NCI-H2171 (cell line): Measurements from ENCODE around the gene EP400.

Source experiments
- DNase-seq: peaks from one replicate; lab custom pipeline; 2025; lab: John Stamatoyannopoulos, UW

EP400 gene

DNA sequence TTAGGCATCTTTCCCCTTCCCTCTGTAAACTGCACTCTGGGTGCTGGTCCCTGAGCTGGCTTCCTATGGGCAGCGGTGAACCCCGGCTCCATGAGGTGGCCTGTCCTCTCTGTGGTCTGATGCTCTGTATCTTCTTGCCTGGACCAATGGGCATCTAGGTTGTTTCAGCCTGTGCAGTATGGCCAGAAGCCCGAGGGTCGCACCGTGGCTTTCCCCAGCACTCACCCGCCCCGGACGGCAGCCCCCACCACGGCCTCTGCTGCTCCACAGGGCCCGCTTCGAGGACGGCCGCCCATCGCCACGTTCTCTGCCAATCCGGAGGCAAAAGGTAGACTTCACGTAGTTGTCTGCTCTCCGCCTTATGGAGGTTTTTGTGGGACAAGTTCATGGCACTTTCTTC is 70.1 kb downstream of the EP400 start:
- no peak for DNase-seq

DNA sequence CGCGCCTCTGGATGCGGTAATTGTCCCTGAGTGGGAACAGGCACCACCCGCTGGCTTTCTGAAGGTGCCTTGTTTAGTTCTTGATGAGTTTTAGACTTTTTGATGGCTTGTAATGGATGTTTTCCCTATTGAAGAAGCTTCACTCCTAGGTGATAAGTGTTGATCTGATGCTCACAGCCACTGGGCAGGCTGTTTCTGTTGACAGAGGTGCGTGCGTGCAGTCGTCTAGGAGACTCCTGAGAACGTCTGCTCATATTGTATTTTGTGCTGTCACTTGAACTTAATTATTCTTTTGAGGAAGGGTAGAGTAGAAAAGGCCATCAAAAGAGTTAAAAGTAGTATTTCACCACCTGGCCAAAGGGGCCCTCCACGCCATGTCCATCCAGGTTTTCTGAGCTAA is 70.5 kb downstream of the EP400 start:
- DNase-seq = no peak

DNA sequence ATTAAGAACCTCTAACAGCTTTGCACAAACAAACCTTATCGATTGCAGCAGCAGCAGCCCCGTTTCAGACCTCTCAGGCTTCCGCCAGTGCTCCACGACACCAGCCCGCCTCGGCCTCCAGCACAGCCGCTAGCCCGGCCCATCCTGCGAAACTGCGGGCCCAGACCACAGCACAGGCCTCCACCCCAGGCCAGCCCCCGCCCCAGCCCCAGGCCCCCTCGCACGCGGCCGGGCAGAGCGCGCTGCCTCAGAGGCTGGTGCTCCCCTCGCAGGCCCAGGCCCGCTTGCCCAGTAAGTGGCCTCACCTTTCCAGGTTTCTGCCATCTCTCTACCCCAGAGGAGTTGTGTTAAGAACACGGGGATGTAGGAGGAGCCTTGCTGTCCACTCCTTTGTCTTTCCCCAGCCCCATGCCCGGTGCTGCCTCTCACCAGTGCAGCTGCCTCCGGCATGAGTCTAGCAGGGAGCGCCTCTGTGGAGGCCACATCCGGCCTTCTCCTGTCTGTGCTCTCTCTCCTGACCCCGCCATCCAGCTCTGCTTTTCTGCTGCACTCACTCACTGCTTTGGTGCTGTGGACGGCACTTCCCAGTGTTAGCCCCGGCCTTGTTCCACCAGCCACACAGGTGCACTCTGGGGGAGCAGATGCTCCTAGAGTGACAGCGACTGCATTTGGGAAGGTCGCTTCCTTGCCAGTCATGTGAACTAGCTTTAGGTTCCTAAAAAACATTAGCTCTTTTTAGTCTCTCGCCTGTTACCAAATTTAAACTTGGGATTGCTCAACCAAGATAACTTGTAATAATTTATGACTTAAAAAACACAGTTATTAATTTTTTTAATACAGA is 71.5 kb downstream of the EP400 start:
- DNase-seq = no peak

DNA sequence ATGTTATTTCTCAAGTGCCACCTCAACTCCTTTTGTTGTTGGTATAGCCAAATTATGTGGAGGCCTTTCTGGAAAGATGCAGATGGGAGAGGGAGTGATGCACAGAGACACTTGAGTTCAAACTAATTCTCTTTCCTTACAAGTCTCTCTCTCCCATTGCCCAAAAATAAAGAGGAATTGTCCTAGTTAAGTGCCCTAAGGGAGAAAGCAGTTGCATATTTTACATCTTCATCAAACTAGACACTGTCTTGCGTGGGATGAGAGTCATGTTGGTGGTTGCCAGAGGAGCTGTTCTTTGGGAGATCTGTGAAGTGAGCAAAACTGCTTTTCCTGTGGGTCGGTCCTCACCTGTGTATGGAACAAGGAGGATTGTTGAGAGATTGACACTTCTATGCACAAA is 72.2 kb downstream of the EP400 start:
- no peak for DNase-seq

DNA sequence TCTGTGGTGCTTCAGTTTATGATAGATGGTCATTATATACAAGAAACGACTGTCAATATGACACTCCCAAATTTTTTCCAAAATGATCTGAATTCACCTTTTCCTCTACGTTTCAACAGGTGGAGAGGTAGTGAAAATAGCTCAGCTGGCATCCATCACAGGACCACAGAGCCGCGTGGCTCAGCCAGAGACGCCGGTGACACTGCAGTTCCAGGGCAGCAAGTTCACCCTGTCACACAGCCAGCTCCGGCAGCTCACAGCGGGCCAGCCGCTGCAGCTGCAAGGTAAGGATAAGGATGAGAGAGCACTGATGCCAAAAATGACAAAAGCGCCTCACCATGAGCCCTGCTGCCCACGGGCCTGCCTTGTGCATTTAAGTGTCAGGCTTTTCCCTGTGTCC is 73.9 kb downstream of the EP400 start:
- no peak for DNase-seq

DNA sequence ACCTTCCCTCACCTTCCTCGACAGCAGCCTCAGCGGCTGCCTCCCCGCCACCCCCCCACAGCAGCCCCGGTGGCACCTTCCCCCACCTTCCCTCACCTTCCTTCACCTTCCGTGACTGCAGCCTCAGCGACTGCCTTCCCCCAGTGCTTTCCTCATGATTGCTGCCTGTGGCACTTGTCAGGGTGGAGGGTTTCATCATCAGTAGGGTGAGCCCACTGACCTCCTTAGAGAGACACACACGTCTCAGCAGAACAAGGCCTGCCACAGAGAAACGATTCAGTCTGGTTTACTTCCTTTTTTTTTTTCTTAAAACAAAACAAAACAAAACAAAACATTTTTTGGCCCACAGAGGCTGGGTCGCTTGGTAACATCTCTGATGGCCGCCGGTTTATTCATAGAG is 75.0 kb downstream of the EP400 start:
- no peak for DNase-seq

DNA sequence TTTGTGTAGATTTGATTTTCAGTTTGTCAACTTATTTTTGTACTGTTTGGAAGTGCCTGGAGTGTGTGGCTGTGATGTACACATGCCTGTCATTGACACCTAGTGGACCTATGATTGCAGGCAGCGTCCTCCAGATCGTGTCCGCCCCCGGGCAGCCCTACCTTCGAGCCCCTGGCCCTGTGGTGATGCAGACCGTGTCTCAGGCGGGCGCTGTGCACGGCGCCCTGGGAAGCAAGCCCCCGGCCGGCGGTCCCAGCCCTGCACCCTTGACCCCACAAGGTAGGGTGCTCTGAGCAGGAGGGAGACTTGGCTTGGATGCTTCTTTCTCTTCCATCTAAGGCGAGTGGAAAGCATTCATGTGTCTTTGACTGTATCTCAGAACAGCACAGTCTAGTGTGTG is 75.8 kb downstream of the EP400 start:
- no peak for DNase-seq

DNA sequence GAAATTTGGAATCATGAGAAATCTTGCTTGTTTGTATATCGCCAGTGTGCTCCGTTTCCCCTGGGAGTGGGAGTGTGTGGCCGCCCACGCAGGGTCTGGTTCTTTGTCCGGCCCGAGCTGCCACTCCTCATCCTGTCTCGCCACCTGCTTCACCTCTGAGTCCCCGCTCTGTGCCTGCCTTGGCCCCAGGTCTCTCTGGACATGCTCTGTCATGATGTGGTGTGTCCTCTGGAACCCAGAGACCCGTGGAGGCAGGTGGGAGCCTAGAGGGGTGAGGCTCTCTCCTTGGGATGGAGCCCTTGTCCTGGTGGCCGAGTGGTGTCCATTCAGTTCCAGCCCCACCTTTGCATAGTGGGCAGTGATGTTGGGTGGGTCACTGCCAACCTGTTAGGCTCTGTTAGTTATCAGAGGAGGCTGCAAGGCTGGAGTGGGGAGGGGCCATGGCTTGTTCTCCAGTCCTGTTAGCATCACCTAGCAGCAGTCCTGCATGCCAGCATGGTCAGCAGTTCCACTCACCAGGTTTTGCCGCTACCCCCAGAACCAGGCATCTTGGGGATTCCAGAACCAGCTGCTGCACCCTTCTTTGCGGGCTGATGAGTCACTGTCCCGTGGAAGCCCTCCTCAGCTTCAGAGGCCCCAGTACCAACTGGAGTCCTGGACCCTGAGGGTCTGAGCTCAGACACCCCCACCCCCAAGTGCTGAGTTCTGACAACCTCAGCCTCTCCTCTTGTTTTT is 76.5 kb downstream of the EP400 start:
- DNase-seq = no peak

DNA sequence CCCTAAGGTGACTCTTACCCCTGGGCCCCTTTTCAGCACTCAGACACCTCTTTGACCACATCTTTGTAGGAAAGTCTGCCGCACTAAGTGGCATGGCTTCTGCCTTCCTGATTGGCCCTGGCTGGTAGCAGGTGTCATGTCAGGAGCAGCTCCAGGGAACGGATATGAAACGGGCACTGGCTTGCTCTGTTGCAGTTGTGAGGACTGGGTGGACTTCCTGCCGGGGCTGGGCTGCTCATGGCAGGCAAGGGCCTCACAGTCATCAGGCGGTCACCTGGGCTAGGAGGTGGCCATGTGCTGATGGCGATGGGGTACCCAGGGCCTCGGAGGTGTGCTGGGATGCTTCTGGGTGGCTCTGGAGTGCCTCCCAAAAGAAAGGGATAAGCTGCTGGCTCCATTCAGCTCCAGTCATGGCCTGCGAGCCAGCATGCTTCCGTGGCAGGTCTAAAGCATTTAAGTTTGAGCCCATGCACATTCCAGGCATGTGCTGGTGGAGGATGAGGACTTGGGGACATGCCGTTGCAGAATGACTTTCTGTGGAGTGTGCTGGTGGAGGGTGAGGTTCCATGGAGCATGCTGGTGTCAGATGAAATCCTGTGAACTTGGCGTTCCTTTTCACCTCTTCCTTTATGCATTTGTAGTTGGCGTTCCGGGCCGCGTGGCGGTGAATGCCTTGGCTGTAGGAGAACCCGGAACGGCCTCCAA is 77.2 kb downstream of the EP400 start:
- DNase-seq = no peak

DNA sequence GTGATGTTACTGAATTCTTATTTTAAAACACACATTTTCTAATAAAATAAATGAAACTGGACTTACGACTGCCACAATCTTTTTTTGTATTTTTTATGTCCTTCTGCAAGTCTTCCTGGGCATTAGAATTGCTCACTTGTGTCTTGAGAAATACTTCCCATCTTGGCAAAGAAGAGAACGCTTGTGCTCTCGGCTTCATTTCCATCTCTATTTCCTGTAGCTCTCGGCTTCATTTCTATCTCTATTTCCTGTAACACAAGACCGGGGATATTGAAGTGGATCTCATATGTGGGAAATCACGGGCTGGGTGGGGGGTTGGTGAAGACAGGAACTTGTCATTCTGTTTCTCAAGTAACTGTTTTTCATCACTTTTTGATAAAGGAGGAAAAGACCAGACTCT is 77.9 kb downstream of the EP400 start:
- no peak for DNase-seq

DNA sequence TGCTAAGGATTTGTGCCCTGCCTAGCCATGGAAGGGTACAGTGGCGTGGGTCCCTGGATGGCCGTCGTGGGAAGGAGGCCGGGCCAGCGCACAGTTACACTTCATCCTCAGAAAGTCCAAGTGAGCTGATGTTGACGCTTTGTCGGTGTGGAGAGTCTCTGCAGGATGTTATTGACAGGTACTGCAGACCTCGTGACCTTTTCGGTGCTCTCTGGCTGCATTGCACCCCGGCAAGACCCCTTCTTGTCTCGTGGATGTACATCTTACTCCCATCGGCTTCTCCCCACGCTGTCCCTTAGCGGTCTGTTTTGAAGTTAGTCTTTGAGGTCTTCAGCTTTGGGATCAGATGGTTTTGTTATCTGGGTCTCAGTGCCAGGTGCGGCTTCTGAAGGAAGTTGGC is 78.4 kb downstream of the EP400 start:
- DNase-seq = no peak

DNA sequence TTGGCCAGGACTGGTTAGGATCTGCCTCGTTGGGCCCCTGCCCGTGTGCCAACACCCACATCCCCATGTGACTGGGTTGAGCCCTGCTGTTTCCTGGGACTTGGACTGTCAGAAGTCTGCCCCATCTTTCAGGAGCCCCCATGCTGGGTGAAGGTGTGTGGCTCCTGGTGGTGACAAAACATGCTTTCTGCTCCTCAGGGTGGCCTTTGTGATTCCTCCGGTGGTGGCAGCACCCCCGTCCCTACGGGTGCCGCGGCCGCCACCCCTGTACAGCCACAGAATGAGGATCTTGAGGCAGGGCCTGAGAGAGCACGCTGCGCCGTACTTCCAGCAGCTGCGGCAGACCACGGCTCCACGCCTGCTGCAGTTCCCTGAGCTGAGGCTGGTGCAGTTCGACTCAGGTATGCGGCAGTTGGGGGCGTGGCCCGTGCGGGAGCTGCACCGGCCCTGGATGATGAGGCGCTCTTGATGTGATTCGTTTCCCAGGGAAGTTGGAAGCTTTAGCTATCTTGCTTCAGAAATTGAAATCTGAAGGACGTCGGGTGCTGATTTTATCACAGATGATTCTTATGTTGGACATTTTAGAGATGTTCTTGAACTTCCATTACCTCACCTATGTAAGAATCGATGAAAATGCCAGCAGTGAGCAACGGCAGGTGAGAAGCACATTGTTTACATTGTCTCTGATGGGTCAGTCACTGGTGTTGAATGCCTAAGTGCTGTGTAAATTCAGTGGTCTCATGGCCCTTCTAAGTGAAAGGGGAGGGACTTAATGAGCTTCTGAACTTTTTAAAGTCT is 80.0 kb downstream of the EP400 start:
- DNase-seq = no peak

DNA sequence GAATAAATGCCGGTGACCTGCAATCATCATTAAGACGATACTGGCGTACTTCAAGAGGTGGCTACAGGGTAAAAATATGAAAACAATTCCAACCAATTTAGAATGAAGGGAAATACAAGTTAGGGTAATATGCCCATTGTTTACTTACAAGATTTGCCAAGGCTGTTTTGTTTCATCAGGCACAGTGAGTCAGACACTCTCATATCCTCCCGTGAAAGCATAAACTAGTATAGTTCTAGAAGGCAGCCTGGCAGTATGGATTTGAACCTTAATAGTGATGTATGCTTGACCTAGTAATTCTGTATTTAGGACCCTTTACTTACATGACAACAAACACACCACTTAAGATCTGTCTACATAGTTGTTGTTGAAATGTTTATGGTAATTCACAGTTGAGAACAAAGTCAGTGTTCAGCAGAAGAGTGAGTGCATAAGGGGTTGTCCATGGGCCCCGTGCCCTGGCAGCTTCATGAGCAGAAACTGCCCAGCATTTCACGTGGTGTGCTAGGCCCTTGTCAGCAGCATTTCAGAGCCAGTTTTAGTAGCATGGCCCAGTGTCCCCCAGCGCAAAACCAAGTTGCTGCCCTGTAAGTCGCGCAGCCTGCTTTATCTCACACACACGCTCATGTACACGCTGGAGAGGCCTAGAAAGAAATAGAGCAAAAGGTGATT is 80.8 kb downstream of the EP400 start:
- DNase-seq = no peak

DNA sequence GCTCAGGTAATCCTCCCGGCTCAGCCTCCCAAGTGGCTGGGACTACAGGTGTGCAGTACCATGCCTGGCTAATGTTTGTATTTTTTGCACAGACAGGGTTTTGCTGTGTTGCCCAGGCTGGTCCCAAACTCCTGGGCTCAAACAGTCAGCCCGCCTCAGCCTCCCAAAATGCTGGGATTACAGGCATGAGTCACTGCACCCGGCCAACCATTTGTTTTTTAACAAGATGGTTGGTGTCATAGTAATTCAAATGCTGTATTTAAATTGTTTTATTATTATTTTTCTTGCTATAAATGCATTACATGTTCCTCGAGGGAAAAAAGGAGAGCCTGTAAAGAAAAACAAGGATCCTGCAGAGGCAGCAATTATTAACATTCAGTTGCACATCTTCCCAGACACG is 83.9 kb downstream of the EP400 start:
- DNase-seq = no peak

DNA sequence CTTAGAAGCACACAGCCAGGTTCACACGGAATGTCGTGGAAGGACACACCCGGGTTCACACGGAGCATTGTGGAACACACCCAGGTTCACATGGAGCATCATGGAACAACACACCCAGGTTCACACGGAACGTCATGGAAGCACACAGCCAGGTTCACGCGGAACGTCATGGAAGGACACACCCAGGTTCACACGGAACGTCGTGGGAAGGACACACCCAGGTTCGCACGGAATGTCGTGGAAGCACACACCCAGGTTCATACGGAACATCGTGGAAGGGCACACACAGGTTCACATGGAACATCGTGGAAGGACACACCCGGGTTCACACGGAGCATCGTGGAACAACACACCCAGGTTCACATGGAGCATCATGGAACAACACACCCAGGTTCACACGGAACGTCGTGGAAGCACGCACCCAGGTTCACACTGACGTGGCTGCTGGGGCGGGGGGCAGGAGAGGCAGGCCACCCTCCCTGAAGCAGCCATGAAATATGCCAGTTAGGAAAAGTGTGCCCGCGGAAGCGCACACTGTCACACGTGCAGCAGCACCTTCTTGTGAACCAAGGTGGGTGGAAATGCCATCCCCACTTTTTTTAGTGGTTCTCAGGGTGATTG is 86.4 kb downstream of the EP400 start:
- no peak for DNase-seq

DNA sequence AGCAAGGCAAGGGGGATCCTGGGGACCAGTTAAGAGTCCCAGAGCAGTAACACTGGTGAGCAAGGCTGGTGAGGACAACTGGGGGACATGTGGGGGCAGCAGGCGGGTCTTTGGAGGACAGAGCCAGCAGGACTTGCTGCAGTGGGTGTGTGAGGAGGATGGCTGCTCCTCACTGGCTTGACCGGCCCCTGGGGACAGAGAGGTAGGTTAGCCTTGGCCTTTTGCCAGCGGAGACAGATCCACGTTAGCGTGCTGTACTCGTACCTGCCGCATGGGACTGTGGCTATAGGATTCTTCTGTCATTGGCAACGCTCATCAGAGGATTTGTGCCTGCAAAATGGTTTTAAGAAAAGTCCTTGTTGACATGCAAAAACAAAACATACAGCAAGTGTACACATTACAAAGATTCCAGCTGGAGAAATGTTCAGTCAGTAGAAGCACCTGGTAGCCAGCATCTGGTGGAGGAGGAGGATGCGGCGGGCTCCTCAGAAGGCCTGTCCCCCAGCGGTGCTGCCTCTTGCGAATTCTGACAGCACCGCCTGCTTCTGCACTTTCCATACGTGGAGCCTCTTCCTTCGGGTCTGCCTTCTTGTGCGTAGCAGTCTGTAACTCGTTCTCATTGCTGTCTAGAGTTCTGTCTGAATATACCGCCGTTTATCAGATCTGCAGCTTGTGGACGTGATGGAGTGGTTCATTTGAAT is 91.3 kb downstream of the EP400 start:
- DNase-seq = no peak

DNA sequence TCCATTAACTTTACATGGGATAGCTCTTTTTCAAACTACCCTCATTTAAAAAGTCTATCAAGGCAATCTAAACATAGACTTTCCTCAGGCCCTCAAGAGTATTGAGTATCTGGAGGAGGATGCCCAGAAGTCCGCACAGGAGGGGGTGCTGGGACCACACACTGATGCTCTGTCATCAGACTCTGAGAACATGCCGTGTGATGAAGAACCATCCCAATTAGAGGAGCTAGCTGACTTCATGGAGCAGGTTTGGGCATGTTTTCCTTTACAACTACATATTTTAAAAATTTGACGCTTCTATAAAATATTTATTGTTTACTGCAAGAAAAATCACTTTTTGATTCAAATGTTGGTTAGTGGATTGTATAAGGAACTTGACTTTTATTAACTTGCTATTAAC is 93.5 kb downstream of the EP400 start:
- no peak for DNase-seq

DNA sequence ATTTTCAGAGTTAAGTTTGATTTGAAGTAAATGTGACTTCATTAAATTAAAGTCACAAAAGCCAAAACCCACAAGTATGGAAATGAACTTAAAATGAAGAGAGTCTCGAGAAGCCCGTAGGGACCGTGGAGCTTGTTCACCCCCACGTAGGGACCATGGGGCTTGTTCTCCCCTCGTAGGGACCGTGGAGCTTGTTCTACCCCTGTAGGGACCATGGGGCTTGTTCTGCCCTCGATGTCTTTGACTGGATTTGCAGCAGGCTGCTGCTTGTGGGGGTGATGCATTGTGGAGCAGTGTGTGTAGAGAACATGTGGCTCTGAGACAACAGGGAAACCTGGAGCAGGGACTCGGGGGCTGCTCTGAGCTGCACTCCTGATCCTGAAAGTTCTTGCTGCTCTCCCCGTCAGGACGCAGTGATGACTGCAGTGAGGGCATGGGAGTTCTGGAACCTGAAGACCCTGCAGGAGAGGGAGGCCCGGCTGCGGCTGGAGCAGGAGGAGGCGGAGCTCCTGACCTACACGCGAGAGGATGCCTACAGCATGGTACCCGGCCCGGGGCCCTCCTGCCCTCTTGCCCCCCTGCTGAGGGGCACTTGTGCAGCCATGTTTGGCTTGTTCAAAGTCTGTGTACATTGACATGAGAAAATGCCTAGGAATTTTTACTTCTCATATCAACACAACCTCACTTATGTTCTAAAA is 94.2 kb downstream of the EP400 start:
- no peak for DNase-seq

DNA sequence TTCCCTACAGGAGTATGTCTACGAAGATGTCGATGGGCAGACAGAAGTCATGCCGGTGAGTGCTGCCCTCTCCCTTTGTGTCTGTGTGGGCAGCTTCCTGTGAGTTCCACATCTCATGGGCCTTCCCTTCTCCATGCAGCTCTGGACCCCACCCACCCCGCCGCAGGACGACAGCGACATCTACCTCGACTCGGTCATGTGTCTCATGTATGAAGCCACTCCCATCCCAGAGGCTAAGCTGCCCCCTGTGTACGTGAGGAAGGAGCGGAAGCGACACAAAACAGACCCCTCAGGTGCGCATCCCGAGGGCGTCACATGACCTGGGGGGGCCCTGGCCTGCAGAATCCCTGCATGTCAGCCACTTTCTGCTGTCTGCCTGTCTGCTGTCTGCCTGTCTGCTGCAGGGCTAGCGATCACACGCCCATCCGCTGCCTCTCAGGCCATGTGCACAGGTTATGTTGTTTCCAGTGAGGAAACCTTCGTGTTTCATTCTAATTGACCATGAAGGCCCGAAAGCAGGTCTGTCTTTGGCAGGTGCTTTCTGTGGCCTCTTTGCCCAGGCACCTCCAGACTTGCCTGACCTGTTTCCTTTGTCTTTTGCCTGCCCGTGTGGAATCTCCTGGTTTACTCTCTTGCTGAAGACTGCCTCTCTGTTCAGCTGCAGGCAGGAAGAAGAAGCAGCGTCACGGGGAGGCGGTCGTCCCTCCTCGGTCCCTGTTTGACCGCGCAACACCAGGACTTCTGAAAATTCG is 95.1 kb downstream of the EP400 start:
- DNase-seq = no peak
